Central memory CD8-positive, alpha-beta T cell (primary cell): ENCODE data around the gene POLA2.
A peak's percentile ranks its signal among the peaks of the same experiment; 100 is the strongest.
"Not testable (repeated sequence)": the region's sequence is repeated elsewhere in the genome, so short reads cannot be mapped to it uniquely, and the experiment has no call there.

Experiments used
- ATAC-seq: fragments of 150-1000 bp; cut with Tn5 transposase; replicated peaks from 2 replicates; pipeline ENCODE4 v1.10.0; 2022; ENCODE audit warnings: mild to moderate bottlenecking, moderate FRiP score, moderate number of reproducible peaks; ENCODE audit not compliant: poor library complexity, severe bottlenecking; ENCODE audit errors: extremely low read depth
- DNase-seq, 2 donors: peaks; one replicate each; pipeline ENCODE4 v3.0.0; 2021; ENCODE audit warnings: low spot score in 2 of 2
- H3K27ac Mint-ChIP-seq: one replicate; pipeline ENCODE4 v1.8.0; 2022; ENCODE audit warnings: low read depth, mild to moderate bottlenecking, moderate library complexity, mixed read lengths
- H3K27me3 Mint-ChIP-seq: one replicate; pipeline ENCODE4 v1.8.0; 2022; ENCODE audit warnings: mixed read lengths
- H3K36me3 Mint-ChIP-seq: one replicate; pipeline ENCODE4 v1.8.0; 2022; ENCODE audit warnings: mild to moderate bottlenecking, moderate library complexity, mixed read lengths; ENCODE audit not compliant: insufficient read depth
- H3K4me1 Mint-ChIP-seq: one replicate; pipeline ENCODE4 v1.8.0; 2022; ENCODE audit warnings: mixed read lengths
- H3K4me3 Mint-ChIP-seq: one replicate; pipeline ENCODE4 v1.8.0; 2022; ENCODE audit warnings: mild to moderate bottlenecking, moderate library complexity, mixed read lengths
- H3K9me3 Mint-ChIP-seq: one replicate; pipeline ENCODE4 v1.8.0; 2022; ENCODE audit warnings: mixed read lengths

POLA2 gene

DNA sequence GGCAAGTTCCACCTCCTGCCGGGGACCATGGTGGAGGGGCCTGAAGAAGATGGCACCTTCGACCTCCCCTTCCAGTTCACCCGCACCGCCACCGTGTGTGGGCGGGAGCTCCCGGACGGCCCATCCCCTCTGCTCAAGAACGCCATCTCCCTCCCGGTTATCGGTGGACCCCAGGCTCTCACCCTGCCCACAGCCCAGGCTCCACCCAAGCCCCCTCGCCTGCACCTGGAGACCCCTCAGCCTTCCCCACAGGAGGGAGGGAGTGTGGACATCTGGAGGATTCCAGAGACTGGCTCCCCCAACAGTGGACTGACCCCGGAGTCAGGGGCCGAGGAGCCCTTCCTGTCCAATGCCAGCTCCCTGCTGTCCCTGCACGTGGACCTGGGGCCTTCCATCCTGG lies 59.3 kb downstream of the POLA2 start:
- peaks cover under 1% of the 10 kb centered on the region for H3K4me1 Mint-ChIP-seq
- H3K4me3 Mint-ChIP-seq = no peak overlapping the region
- DNase-seq = no peak
- no peak overlapping the region for H3K27ac Mint-ChIP-seq
- no peak for ATAC-seq
- H3K36me3 Mint-ChIP-seq = peaks cover 9% of the 10 kb centered on the region
- H3K9me3 Mint-ChIP-seq = no peaks in the 10 kb centered on the region
- peaks cover 22% of the 10 kb centered on the region for H3K27me3 Mint-ChIP-seq

DNA sequence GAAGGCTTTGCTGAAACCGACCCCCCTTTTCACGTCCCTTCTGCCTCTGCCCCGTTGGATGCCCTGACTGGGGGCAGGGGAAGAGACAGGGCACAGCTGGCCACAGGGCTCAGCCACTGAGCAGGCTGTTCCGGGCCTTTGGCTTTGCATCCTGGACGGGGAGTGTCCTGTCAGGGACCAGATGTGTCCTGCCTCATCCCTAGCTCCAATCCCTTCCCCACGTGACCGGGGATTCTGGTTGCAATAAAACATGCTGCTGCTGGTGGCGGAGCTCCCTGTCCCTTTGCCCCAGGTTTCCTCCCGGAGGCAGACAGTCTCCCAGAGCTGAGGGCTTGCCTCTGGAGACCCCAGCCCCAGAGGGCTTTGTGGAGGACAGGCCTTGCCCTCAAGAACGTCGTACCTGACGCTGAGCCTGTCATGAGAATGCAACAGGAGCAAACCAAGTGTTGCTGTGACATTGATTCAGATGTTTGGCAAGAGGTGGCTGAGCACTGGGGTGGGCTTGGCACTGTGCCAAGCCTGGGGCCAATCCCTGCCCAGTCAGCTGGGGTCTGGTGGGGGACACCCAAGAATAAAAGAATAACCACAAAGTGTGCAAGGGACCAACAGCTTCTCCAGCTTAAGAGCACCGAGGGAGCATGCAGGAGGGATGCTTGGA lies 60.2 kb downstream of the POLA2 start:
- Mint-ChIP-seq H3K4me1 (no peaks in the 10 kb centered on the region), H3K4me3 (no peak overlapping the region), H3K9me3 (no peaks in the 10 kb centered on the region), H3K27me3 (peaks cover 22% of the 10 kb centered on the region), H3K27ac (no peak overlapping the region), H3K36me3 (peaks cover 9% of the 10 kb centered on the region)
- DNase-seq (no peak), ATAC-seq (no peak)

DNA sequence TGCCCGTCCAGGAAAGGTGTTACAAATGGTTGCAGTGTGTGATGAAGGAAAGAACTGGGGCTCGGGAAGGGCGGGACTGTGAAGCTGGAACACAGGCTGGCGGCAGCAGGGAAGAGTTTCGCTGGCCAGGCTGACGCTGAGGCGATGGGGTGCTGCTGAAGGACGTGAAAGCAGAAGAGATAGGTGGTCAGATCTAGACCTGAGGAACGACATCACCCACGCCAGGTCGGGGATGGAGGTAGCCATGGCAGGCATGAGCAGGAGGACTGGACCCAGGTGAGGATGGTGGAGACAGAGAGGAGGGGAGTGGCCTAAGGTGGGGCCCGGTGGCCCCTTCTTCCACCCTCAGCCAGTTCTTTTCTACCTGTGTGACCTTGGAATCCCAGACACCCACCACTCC lies 62.1 kb downstream of the POLA2 start:
- no peaks in the 10 kb centered on the region for H3K9me3 Mint-ChIP-seq
- ATAC-seq = no peak

DNA sequence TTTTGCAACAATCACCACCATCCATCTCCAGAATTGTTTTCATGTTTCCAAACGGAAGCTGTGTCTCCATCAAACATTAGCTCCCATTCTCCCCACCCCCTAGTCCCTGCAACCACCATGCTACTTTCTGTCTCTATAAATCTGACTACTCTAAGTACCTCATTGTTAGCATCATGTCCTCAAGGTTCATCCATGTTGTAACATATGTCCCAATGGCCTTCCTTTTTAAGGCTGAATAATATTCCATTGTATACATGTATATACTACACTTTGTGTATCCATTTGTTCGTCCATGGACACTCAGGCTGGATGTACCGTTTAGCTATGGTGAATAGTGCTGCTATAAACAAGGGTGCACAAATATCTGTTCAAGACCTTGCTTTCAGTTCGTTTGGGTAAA lies 63.7 kb downstream of the POLA2 start:
- Mint-ChIP-seq H3K27ac (no peak overlapping the region), H3K27me3 (peaks cover 22% of the 10 kb centered on the region), H3K4me3 (no peak overlapping the region), H3K9me3 (no peaks in the 10 kb centered on the region), H3K36me3 (peaks cover 9% of the 10 kb centered on the region), H3K4me1 (peaks cover 5% of the 10 kb centered on the region)
- no peak for ATAC-seq
- DNase-seq = no peak

More for the DNA sequence above, 62.1 kb downstream of the POLA2 start:
- H3K27ac Mint-ChIP-seq = no peak overlapping the region
- no peaks in the 10 kb centered on the region for H3K4me1 Mint-ChIP-seq
- no peak for DNase-seq
- H3K27me3 Mint-ChIP-seq = peaks cover 22% of the 10 kb centered on the region
- H3K4me3 Mint-ChIP-seq = no peak overlapping the region
- H3K36me3 Mint-ChIP-seq = peaks cover 9% of the 10 kb centered on the region

DNA sequence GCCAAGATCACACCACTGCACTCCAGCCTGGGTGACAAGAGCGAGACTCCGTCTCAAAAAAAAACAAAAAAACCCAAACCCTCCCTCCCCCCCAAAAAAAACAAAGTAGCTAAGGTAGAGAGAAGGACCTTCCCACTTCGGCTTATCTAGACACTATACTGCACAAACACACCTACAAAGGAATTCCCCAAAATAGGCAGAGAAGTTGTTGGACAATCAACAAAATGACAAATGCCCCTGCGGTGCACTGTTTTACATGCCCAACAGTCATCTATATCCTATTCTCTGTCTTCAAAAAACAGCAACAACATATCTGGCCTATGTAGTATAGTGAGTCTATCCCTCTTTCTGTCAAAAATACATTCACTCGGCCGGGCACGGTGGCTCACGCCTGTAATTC lies 65.3 kb downstream of the POLA2 start:
- H3K4me3 Mint-ChIP-seq = no peak overlapping the region
- peaks cover 19% of the 10 kb centered on the region for H3K27me3 Mint-ChIP-seq
- peaks cover 5% of the 10 kb centered on the region for H3K4me1 Mint-ChIP-seq
- no peaks in the 10 kb centered on the region for H3K9me3 Mint-ChIP-seq
- H3K36me3 Mint-ChIP-seq = peaks cover 10% of the 10 kb centered on the region
- H3K27ac Mint-ChIP-seq = no peak overlapping the region
- DNase-seq = no peak
- no peak for ATAC-seq

DNA sequence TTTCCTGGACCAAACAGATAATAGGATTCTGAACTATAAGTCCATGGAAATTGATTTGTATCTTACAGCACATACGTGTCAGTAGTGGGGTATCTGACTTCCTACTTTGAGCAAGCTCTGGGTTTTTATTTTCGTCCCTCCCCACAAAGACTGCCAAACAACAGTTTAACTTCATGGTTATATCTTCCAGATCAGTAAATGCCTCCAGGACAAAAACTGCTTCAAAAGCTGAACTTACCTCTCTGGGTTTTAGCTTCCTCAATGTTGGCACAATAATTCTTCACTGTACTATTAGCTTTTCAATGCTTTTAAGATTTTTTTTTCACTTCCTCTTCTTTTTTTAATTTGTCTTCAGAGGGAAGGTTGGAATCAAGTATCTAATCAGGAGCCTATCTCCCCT lies 67.7 kb downstream of the POLA2 start:
- no peaks in the 10 kb centered on the region for H3K9me3 Mint-ChIP-seq
- peaks cover 11% of the 10 kb centered on the region for H3K36me3 Mint-ChIP-seq
- ATAC-seq (no peak), DNase-seq (no peak)
- H3K4me3 Mint-ChIP-seq = no peak overlapping the region
- H3K27me3 Mint-ChIP-seq = no peaks in the 10 kb centered on the region
- no peak overlapping the region for H3K27ac Mint-ChIP-seq
- peaks cover 13% of the 10 kb centered on the region for H3K4me1 Mint-ChIP-seq

DNA sequence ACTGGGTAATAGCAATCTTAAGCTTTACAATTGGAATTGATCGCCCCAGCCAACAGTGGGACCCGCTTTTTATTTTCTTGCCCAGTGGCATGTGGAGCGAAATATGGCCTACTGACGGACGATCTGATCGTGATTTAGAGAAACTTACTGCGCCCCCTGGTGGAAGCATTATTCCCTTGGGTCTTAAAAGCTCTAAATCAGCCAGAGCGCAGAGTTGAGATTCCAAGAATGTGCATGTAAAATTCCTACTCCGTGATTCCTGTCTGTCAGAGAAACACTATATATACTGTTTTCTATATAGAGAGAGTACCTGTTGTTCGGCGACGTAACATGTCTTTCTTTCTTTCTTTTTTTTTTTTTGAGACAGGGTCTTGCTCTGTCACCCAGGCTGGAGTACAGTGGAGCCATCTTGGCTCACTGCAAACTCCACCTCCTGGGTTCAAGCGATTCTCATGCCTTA lies 68.2 kb downstream of the POLA2 start:
- Mint-ChIP-seq H3K4me3 (no peak overlapping the region), H3K27ac (no peak overlapping the region), H3K9me3 (no peaks in the 10 kb centered on the region), H3K4me1 (peaks cover 18% of the 10 kb centered on the region), H3K36me3 (peaks cover 11% of the 10 kb centered on the region), H3K27me3 (no peaks in the 10 kb centered on the region)
- ATAC-seq = no peak
- peak; percentile 61 to 75 for DNase-seq

DNA sequence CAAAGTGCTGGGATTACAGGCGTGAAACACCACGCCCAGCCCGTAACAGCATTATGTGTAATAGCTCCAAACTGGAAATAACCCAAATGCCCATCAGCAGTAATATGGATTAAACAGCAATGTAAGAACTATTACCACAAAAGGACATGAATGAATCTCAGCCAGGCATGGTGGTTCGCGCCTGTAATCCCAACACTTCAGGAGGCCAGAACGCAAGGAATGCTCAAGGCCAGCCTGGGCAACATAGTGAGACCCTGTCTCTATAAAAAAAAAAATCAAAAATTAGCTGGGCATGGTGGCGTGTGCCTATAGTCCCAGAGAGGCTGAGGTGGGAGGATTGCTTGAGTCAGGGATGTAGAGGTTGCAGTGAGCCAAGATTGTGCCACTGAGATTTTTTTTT lies 68.8 kb downstream of the POLA2 start:
- peaks cover 24% of the 10 kb centered on the region for H3K4me1 Mint-ChIP-seq
- H3K27ac Mint-ChIP-seq = no peak overlapping the region
- no peak for DNase-seq
- no peak overlapping the region for H3K4me3 Mint-ChIP-seq
- no peaks in the 10 kb centered on the region for H3K27me3 Mint-ChIP-seq
- H3K9me3 Mint-ChIP-seq = no peaks in the 10 kb centered on the region
- no peak for ATAC-seq
- H3K36me3 Mint-ChIP-seq = peaks cover 12% of the 10 kb centered on the region

DNA sequence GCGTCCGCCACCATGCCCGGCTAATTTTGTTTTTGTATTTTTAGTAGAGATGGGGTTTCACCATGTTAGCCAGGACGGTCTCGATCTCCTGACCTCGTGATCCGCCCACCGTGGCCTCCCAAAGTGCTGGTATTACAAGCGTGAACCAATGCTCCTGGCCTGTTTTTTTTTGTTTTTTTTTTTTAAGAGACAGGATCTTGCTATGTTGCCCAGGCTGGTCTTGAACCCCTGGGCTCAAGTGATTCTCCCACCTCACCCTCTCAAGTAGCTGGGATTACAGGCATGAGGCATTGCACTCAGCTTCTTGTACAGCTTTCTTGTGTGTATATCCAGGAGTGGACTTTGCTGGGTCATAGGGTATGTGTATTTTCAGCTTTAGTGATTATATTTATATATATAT lies 70.8 kb downstream of the POLA2 start:
- H3K4me3 Mint-ChIP-seq, H3K27ac Mint-ChIP-seq, ATAC-seq, H3K27me3 Mint-ChIP-seq, DNase-seq, H3K9me3 Mint-ChIP-seq: not testable (repeated sequence)
- Mint-ChIP-seq H3K4me1 (peaks cover 26% of the 10 kb centered on the region), H3K36me3 (peaks cover 14% of the 10 kb centered on the region)

DNA sequence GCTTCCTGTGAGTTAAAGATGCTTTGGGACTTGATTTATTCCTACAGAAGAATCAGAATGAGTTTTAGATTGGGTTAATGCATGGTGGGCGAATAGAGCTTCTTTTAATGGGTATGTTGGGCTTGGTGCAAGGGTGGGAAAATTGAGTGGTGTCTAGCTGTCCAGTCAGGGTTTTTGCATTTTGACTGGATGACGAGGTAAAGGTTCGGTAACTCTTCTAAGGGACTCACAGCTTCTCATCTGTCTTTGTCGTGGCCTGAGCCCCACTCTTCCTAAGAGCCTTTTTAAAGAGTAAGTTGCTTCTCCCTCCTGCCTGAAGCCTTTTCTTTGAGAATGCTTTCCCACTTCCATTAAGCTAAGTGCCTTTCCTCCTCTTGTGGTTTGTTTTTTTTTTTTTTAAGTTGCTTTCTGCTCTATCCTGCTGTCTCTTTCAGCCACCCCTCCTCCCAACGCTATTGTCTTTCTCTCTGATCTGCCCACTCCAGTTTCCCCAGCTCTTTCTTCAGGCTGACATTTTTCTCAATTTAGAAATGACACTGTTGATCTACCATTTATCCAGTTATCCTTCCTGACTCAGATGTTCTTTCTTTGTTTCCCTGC lies 73.0 kb downstream of the POLA2 start:
- Mint-ChIP-seq H3K36me3 (peaks cover 24% of the 10 kb centered on the region), H3K27ac (peak overlapping the region; percentile 94), H3K4me1 (peaks cover 39% of the 10 kb centered on the region), H3K9me3 (no peaks in the 10 kb centered on the region), H3K27me3 (no peaks in the 10 kb centered on the region), H3K4me3 (peak overlapping the region; percentile 95)
- ATAC-seq (no peak), DNase-seq (no peak)

DNA sequence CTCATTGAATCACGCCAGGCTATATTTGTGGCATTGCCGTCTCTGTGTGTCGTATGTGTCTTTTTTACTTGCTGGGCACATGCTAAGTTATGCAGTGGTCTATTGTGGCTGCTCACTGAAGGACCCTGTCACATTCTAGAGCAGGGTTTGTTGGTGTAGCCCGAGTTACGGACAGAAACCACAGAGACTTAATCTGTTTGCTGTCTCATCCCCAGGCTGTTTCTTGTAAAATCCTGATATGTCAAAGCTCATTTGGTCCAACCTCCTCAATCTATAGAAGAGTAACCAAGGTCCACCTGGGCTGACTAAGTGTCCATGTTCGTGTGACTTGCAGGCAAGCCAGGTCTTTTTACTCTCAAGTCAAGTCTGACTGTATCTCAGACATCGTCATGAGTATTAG lies 76.9 kb downstream of the POLA2 start:
- Mint-ChIP-seq H3K4me3 (no peak overlapping the region), H3K27me3 (no peaks in the 10 kb centered on the region), H3K36me3 (peaks cover 42% of the 10 kb centered on the region)

DNA sequence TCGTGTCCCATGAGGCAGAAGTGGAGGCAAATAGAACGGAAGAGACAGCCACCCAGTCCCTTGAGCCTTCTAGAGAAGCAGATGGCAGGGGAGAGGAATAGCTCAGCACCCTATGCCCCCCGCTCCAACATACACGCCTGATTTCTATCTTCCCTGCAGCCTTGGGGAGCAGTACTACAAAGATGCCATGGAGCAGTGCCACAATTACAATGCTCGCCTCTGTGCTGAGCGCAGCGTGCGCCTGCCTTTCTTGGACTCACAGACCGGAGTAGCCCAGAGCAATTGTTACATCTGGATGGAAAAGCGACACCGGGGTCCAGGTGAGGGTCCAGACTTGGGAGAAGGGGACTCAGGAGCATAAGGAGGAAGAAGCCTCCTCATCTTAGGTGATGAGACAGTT lies 78.5 kb downstream of the POLA2 start:
- DNase-seq (no peak), ATAC-seq (no peak)
- H3K36me3 Mint-ChIP-seq = peaks cover 47% of the 10 kb centered on the region
- H3K4me3 Mint-ChIP-seq = no peak overlapping the region
- H3K27me3 Mint-ChIP-seq = no peaks in the 10 kb centered on the region
- H3K4me1 Mint-ChIP-seq = peaks cover 31% of the 10 kb centered on the region
- H3K9me3 Mint-ChIP-seq = no peaks in the 10 kb centered on the region
- H3K27ac Mint-ChIP-seq = peak overlapping the region; percentile 33

More for the DNA sequence above, 76.9 kb downstream of the POLA2 start:
- DNase-seq (no peak), ATAC-seq (no peak)
- Mint-ChIP-seq H3K4me1 (peaks cover 40% of the 10 kb centered on the region), H3K27ac (no peak overlapping the region), H3K9me3 (no peaks in the 10 kb centered on the region)

DNA sequence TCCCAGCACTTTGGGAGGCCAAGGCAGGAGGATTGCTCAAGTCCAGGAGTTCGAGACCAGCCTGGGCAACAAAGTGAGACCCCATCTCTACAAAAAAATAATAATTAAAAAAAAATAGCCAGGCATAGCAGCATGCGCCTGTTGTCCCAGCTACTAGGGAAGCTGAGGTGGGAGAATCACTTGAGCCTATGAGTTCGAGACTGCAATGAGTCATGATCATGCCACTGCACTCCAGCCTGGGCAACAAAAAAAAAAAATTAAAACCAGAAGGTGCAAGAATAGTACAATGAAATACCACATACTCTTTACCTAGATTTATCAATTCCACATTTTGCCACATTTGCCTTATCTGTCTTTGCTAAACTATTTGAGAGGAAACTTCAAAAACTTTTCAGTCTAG lies 80.1 kb downstream of the POLA2 start:
- ATAC-seq (no peak), DNase-seq (no peak)
- H3K4me1 Mint-ChIP-seq = peaks cover 26% of the 10 kb centered on the region
- no peaks in the 10 kb centered on the region for H3K9me3 Mint-ChIP-seq
- H3K27me3 Mint-ChIP-seq = no peaks in the 10 kb centered on the region
- no peak overlapping the region for H3K4me3 Mint-ChIP-seq
- H3K27ac Mint-ChIP-seq = no peak overlapping the region
- H3K36me3 Mint-ChIP-seq = peaks cover 58% of the 10 kb centered on the region
